ENCODE measurements around the gene ERN1. TPM values are rescaled to one million over a fixed set of nuclear protein-coding genes. Genes with fewer than 3 reads are reported as not detected.

The ERN1 gene
- total RNA-seq, 1 donor, result 12.7 TPM

DNA sequence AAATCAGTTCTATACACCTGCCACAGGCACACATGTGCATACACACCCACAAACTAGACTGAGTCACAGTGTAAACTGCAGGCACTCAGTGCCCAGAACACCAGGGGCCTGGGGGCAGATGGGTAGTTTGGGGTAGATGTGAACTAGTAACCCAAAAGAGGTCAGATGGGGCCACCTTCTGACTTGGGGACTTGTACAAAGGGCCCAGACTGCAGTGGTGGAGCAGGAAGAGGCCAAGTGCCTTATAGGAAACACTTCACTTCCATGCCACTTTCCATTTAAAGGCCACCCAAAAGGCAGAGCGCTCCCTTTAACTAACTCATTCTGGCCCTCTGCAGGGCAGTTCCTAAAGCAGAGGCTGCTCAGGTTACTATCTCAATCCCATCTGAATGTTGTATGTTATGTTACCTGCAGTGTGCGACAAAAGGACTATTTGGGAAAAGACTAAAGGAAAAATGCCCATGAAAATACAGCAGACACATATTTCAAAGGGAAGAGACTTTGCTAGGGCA lies 27.8 kb upstream of the ERN1 start:
- no peak for DNase-seq (ENCODE audit: insufficient read length, low spot score, missing footprints)
- H4K20me1 ChIP-seq (ENCODE audit: insufficient read depth, low read length), result no peaks in the 10 kb centered on the region
- H2AFZ ChIP-seq (ENCODE audit: low read length), result no peak overlapping the region
- no peaks in the 10 kb centered on the region for H3K9me3 ChIP-seq (ENCODE audit: low read depth, low read length)
- TF ChIP-seq CTCF (IDR thresholded peaks at IDR 0.05; ENCODE audit: extremely low read depth, low read depth, low read length), result no peak
- no peak overlapping the region for H3K27ac ChIP-seq (ENCODE audit: low read depth, low read length)
- H3K79me2 ChIP-seq (ENCODE audit: insufficient read depth, low read length), result no peaks in the 10 kb centered on the region
- no peak overlapping the region for H3K4me3 ChIP-seq (ENCODE audit: insufficient read depth, low read length)
- H3K27me3 ChIP-seq (ENCODE audit: insufficient read depth, low read length), result no peaks in the 10 kb centered on the region
- H3K4me2 ChIP-seq (ENCODE audit: insufficient read depth, low read length), result no peak overlapping the region
- H3K4me1 ChIP-seq (ENCODE audit: insufficient read depth, low read length), result no peaks in the 10 kb centered on the region
- peaks cover 7% of the 10 kb centered on the region for H3K36me3 ChIP-seq (ENCODE audit: insufficient read depth, low read length)

DNA sequence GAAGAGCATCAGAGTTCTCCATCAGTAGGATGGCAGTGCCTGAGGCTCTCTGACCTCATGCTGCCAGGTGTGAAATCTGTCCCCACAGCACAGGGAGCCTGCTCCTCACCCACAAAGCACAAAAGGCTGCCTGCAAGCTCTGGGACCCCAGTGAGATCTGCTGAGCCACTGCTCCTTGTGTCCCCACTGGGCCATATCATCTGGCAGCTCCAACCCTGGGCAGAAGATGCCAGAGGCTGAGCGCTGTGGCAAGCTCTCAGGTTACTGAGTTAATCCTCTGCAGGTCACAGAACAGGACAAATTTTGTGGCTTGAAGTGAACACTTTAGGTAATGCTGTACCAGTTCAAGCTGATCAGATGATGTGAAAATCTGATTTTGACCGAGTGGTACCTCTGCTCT lies 26.7 kb upstream of the ERN1 start:
- Histone ChIP-seq H3K4me3 (ENCODE audit: insufficient read depth, low read length) (no peak overlapping the region), H3K4me1 (ENCODE audit: insufficient read depth, low read length) (no peaks in the 10 kb centered on the region), H3K79me2 (ENCODE audit: insufficient read depth, low read length) (no peaks in the 10 kb centered on the region), H2AFZ (ENCODE audit: low read length) (no peak overlapping the region), H3K36me3 (ENCODE audit: insufficient read depth, low read length) (peaks cover 16% of the 10 kb centered on the region), H3K27me3 (ENCODE audit: insufficient read depth, low read length) (no peaks in the 10 kb centered on the region), H3K9me3 (ENCODE audit: low read depth, low read length) (no peaks in the 10 kb centered on the region), H3K4me2 (ENCODE audit: insufficient read depth, low read length) (no peak overlapping the region), H3K27ac (ENCODE audit: low read depth, low read length) (no peak overlapping the region), H4K20me1 (ENCODE audit: insufficient read depth, low read length) (no peaks in the 10 kb centered on the region)
- no peak for DNase-seq (ENCODE audit: insufficient read length, low spot score, missing footprints)
- TF ChIP-seq CTCF (IDR thresholded peaks at IDR 0.05; ENCODE audit: extremely low read depth, low read depth, low read length), result no peak

DNA sequence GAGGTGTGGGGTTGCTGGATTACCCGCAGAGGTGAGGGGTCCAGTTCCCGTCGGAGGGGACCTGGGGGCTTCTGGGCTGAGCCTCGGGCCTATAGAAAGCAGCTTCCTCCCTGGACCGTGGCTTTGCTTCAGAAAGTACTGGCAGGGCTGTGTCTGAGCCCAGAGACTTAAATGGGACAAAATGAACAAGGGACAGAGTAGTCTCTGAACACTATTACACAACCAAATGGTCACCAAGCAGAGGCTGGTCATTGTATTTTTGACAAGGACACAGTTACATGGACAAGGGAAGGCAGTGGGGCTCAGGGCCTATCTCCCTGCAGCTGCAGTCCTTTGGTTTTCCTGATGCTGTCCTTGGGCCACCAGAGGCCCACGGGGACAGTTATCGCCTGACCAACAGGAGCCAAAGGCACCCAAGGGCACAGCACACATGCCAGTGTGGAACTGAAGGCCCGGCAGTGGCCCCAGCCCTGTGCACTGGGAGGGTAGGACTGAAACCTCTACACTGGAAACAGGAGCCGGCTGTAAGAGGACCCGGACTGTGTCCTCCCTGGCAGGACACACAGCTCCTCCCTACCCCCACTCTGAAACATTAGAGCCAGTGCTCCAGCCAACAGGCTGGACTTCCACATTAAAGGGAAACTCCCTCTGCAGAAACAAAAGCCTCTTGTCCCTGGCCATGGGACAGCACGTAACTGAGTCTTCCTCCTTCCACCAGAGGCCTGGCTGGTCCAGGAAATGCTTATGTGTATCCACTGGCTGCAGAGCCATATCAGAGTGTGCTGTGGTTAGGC lies 26.0 kb upstream of the ERN1 start:
- H3K4me1 ChIP-seq (ENCODE audit: insufficient read depth, low read length), result no peaks in the 10 kb centered on the region
- no peaks in the 10 kb centered on the region for H3K9me3 ChIP-seq (ENCODE audit: low read depth, low read length)
- H3K36me3 ChIP-seq (ENCODE audit: insufficient read depth, low read length), result peaks cover 22% of the 10 kb centered on the region
- H3K4me2 ChIP-seq (ENCODE audit: insufficient read depth, low read length), result no peak overlapping the region
- no peaks in the 10 kb centered on the region for H3K27me3 ChIP-seq (ENCODE audit: insufficient read depth, low read length)
- no peak overlapping the region for H3K27ac ChIP-seq (ENCODE audit: low read depth, low read length)
- no peak for DNase-seq (ENCODE audit: insufficient read length, low spot score, missing footprints)
- no peaks in the 10 kb centered on the region for H3K79me2 ChIP-seq (ENCODE audit: insufficient read depth, low read length)
- H3K4me3 ChIP-seq (ENCODE audit: insufficient read depth, low read length), result no peak overlapping the region
- no peak overlapping the region for H2AFZ ChIP-seq (ENCODE audit: low read length)
- no peaks in the 10 kb centered on the region for H4K20me1 ChIP-seq (ENCODE audit: insufficient read depth, low read length)
- TF ChIP-seq CTCF (IDR thresholded peaks at IDR 0.05; ENCODE audit: extremely low read depth, low read depth, low read length), result no peak

DNA sequence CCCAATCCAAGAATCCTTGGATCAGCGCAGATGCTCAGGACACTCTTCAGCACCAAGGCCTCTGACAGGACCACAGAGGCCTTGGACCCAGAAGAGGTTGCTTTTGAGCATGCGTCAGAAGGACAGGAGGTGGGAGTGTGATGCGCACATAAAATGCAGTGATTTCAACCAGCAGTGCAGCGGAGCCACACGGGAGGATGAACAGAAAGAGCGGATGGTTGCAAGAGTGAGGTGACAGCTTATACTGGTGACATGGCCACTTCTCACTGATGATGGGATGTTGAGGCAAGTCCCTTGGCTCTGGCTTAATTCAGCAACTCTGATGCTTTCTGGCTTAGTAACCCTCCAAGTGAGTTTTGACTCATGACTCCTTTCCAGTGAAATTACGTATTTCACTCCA lies 25.2 kb upstream of the ERN1 start:
- Histone ChIP-seq H2AFZ (ENCODE audit: low read length) (no peak overlapping the region), H3K36me3 (ENCODE audit: insufficient read depth, low read length) (peaks cover 28% of the 10 kb centered on the region), H3K27me3 (ENCODE audit: insufficient read depth, low read length) (no peaks in the 10 kb centered on the region), H3K79me2 (ENCODE audit: insufficient read depth, low read length) (no peaks in the 10 kb centered on the region), H3K4me1 (ENCODE audit: insufficient read depth, low read length) (no peaks in the 10 kb centered on the region), H3K27ac (ENCODE audit: low read depth, low read length) (no peak overlapping the region), H3K4me2 (ENCODE audit: insufficient read depth, low read length) (no peak overlapping the region), H3K4me3 (ENCODE audit: insufficient read depth, low read length) (no peak overlapping the region), H3K9me3 (ENCODE audit: low read depth, low read length) (no peaks in the 10 kb centered on the region), H4K20me1 (ENCODE audit: insufficient read depth, low read length) (no peaks in the 10 kb centered on the region)
- TF ChIP-seq CTCF (IDR thresholded peaks at IDR 0.05; ENCODE audit: extremely low read depth, low read depth, low read length), result no peak
- peak; percentile 73 for DNase-seq (ENCODE audit: insufficient read length, low spot score, missing footprints)
